PC-3 (cell line): ENCODE measurements around the gene IP6K1. TPM values are rescaled to one million over a fixed set of nuclear protein-coding genes. Genes with fewer than 3 reads are reported as not detected.

Source experiments
- ATAC-seq: fragments of 200-7000 bp; cut with Tn5 transposase; 2 replicates; pipeline ENCODE4 v1.9.1; 2020; ENCODE audit warnings: mild to moderate bottlenecking, moderate library complexity
- BruUV-seq: library from RNA; stranded (reverse); fragments of 400-500 nt; replicated peaks from 2 replicates; lab custom pipeline; 2021; lab: Mats Ljungman, UMichigan
- CTCF ChIA-PET: fragments of 300-600 bp; sonication (Branson Sonifier 250); formaldehyde crosslinking; loops from one replicate; lab custom pipeline; 2022; ENCODE audit warnings: antibody characterized with exemption; lab: Charles Lee
- POLR2A ChIA-PET: fragments of 300-600 bp; sonication (Branson Sonifier 250); formaldehyde crosslinking; loops from one replicate; lab custom pipeline; 2022; ENCODE audit warnings: antibody characterized with exemption; ENCODE audit not compliant: unreplicated experiment; lab: Charles Lee
- DNase-seq: peaks from one replicate; pipeline ENCODE4 v3.0.0-alpha.2; 2015
- H2AFZ ChIP-seq: fragments of 300-600 bp; sonication (generic); 2 replicates; pipeline ENCODE4 v1.6.0; 2016; ENCODE audit warnings: antibody characterized with exemption, low read length
- H3F3A ChIP-seq: fragments of 300-600 bp; sonication (generic); one replicate; pipeline ENCODE4 v1.6.0; 2017; ENCODE audit warnings: antibody characterized with exemption, low read length, control low read depth, mild to moderate bottlenecking; ENCODE audit not compliant: unreplicated experiment
- H3K27ac ChIP-seq: fragments of 300-600 bp; sonication (generic); 2 replicates; pipeline ENCODE4 v1.5.1; 2016; ENCODE audit warnings: mild to moderate bottlenecking, low read length
- H3K27me3 ChIP-seq: fragments of 300-600 bp; sonication (generic); 2 replicates; pipeline ENCODE4 v1.6.1; 2016; ENCODE audit warnings: low read length, mixed read lengths
- H3K36me3 ChIP-seq: fragments of 300-600 bp; sonication (generic); 2 replicates; pipeline ENCODE4 v1.6.1; 2016; ENCODE audit warnings: low read depth, mixed run types, low read length, mixed read lengths
- H3K4me1 ChIP-seq: fragments of 300-600 bp; sonication (generic); 2 replicates; pipeline ENCODE4 v1.5.1; 2016; ENCODE audit warnings: low read length; ENCODE audit not compliant: insufficient read depth
- H3K4me2 ChIP-seq: fragments of 300-600 bp; sonication (generic); 2 replicates; pipeline ENCODE4 v1.6.0; 2016; ENCODE audit warnings: low read length
- H3K4me3 ChIP-seq: fragments of 300-600 bp; sonication (generic); 2 replicates; pipeline ENCODE4 v1.5.1; 2016; ENCODE audit warnings: mild to moderate bottlenecking, low read length, mixed read lengths
- H3K79me2 ChIP-seq: fragments of 300-600 bp; sonication (generic); 2 replicates; pipeline ENCODE4 v1.6.1; 2017; ENCODE audit warnings: low read length, mixed read lengths
- H3K9ac ChIP-seq: fragments of 300-600 bp; sonication (generic); 2 replicates; pipeline ENCODE4 v1.6.0; 2016; ENCODE audit warnings: mild to moderate bottlenecking, low read length
- H3K9me2 ChIP-seq: fragments of 300-600 bp; sonication (generic); replicated peaks from 2 replicates; pipeline ENCODE4 v1.6.1; 2016; ENCODE audit warnings: mixed run types, low read length, mixed read lengths
- H3K9me3 ChIP-seq: fragments of 300-600 bp; sonication (generic); 2 replicates; pipeline ENCODE4 v1.6.1; 2016; ENCODE audit warnings: low read length, mixed read lengths
- H4K20me1 ChIP-seq: fragments of 300-600 bp; sonication (generic); 2 replicates; pipeline ENCODE4 v1.6.1; 2016; ENCODE audit warnings: low read length, mixed read lengths
- EZH2 ChIP-seq: fragments of 300-600 bp; sonication (generic); IDR thresholded peaks from one replicate; pipeline ENCODE4 v1.6.1; 2017; ENCODE audit warnings: antibody characterized with exemption, mild to moderate bottlenecking, low read length; ENCODE audit not compliant: unreplicated experiment
- EZH2phosphoT487 ChIP-seq: fragments of 300-600 bp; sonication (generic); IDR thresholded peaks from 2 replicates; pipeline ENCODE4 v1.6.1; 2018; ENCODE audit warnings: mild to moderate bottlenecking, antibody characterized with exemption, low read length, borderline replicate concordance
- intact Hi-C: fragments of 100-400 bp; cut with micrococcal nuclease; formaldehyde crosslinking; loops from 2 replicates; pipeline ENCODE4 v1.9.0; 2023
- total RNA-seq: library from RNA; depleted of rRNA; stranded (reverse); fragments of >200 nt; gene quantifications from 2 replicates; pipeline ENCODE4 v1.2.3, GENCODE V29; 2014
- TF ChIP-seq, protein P1 (sequence below): fragments of 300-600 bp; sonication (generic); conservative IDR thresholded peaks from 2 replicates; pipeline ENCODE4 v1.5.1; 2017; ENCODE audit warnings: antibody characterized with exemption, low read depth, mild to moderate bottlenecking, low read length

Gene IP6K1
- total RNA-seq, 1 experiment from 2014 or later, result 50.3 TPM

DNA sequence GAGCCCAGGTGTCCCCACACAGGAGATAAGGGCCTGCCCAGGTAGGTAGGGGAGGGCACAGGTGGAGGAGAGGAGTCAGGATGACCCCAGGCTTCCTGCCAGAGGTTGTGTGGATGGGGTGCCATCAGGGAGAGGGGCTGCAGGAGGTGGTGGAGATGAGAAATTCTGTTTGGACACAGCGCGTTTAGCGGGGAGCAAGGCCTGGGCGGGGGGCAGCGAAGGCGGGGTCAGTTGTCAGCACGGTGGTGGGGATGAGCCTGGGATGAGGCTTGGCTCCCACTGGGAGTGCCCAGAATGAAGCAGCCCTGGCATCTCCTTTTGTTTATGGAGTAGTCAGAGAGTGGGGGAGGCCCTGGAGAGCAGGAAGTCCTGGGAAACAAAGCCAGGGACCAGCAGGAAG is 82.4 kb downstream of the IP6K1 start:
- POLR2A ChIA-PET, result no interaction called here
- no peaks in the 10 kb centered on the region for H3K4me1 ChIP-seq
- H3K9me3 ChIP-seq, result no peaks in the 10 kb centered on the region
- H2AFZ ChIP-seq, result no peak overlapping the region
- H3K9me2 ChIP-seq, result no peaks in the 10 kb centered on the region
- no peak overlapping the region for H3K27ac ChIP-seq
- CTCF ChIA-PET, result interaction anchor here (0.6 kb wide), 1 partner anchor 234 kb away, joined by 10 read pairs; the partner anchor contains the start of gene DAG1
- H3F3A ChIP-seq, result no peaks in the 10 kb centered on the region
- intact Hi-C loops, result loop anchor here (1.0 kb wide), 3 partner anchors 98 to 202 kb away; no protein-coding TSS in a partner anchor
- DNase-seq, result no peak
- no peaks in the 10 kb centered on the region for H3K79me2 ChIP-seq
- no TSS peak for BruUV-seq
- H4K20me1 ChIP-seq, result no peaks in the 10 kb centered on the region
- no peak for TF ChIP-seq EZH2
- TF ChIP-seq EZH2phosphoT487, result no peak
- TF ChIP-seq, protein P1, sequence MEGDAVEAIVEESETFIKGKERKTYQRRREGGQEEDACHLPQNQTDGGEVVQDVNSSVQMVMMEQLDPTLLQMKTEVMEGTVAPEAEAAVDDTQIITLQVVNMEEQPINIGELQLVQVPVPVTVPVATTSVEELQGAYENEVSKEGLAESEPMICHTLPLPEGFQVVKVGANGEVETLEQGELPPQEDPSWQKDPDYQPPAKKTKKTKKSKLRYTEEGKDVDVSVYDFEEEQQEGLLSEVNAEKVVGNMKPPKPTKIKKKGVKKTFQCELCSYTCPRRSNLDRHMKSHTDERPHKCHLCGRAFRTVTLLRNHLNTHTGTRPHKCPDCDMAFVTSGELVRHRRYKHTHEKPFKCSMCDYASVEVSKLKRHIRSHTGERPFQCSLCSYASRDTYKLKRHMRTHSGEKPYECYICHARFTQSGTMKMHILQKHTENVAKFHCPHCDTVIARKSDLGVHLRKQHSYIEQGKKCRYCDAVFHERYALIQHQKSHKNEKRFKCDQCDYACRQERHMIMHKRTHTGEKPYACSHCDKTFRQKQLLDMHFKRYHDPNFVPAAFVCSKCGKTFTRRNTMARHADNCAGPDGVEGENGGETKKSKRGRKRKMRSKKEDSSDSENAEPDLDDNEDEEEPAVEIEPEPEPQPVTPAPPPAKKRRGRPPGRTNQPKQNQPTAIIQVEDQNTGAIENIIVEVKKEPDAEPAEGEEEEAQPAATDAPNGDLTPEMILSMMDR, result no peak
- no peak for ATAC-seq
- H3K9ac ChIP-seq, result no peak overlapping the region
- peaks cover 10% of the 10 kb centered on the region; the same call in 1 of the 2 replicates for H3K36me3 ChIP-seq
- H3K27me3 ChIP-seq, result no peaks in the 10 kb centered on the region
- no peak overlapping the region for H3K4me3 ChIP-seq
- no peak overlapping the region for H3K4me2 ChIP-seq

DNA sequence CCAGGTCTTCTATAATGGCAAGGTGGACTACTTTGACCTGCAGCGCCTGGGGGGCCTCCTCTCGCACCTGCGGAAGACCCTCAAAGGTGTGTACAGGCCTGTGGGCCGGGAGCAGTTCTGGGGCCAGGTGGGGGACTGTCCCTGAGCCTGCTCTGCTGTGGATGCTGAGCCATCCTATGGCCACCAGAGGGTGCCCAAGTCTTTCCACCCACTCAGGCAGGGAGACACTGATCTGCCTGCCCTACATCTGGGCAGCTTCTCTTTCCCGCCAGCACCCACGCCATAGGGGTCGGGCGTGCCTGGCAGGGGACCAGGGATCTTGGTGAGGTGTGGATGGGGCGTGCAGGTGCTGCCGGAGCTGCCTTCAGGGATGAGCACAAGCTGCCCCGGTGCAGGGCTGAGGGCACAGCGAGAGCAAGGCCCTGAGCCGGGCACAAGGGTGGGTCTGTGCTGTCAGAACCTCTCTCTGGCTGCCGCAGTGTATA is 82.9 kb downstream of the IP6K1 start:
- Histone ChIP-seq H3K9me3 (no peaks in the 10 kb centered on the region), H3K4me2 (no peak overlapping the region), H3K79me2 (no peaks in the 10 kb centered on the region), H3K27me3 (no peaks in the 10 kb centered on the region), H3K9me2 (no peaks in the 10 kb centered on the region), H4K20me1 (no peaks in the 10 kb centered on the region), H3K4me1 (no peaks in the 10 kb centered on the region), H3K4me3 (no peak overlapping the region), H2AFZ (no peak overlapping the region), H3K36me3 (peaks cover 10% of the 10 kb centered on the region; the same call in 1 of the 2 replicates), H3K9ac (no peak overlapping the region), H3F3A (no peaks in the 10 kb centered on the region), H3K27ac (no peak overlapping the region)
- no peak for TF ChIP-seq EZH2
- TF ChIP-seq, protein P1, result peak; percentile 85
- no TSS peak for BruUV-seq
- intact Hi-C loops, result loop anchor here (1.0 kb wide), 3 partner anchors 99 to 203 kb away; no protein-coding TSS in a partner anchor
- DNase-seq, result peak; percentile 81
- ATAC-seq, result peak; percentile 88
- POLR2A ChIA-PET, result no interaction called here
- CTCF ChIA-PET, result interaction anchor here (0.6 kb wide), 1 partner anchor 233 kb away, joined by 10 read pairs; the partner anchor contains the start of gene DAG1

DNA sequence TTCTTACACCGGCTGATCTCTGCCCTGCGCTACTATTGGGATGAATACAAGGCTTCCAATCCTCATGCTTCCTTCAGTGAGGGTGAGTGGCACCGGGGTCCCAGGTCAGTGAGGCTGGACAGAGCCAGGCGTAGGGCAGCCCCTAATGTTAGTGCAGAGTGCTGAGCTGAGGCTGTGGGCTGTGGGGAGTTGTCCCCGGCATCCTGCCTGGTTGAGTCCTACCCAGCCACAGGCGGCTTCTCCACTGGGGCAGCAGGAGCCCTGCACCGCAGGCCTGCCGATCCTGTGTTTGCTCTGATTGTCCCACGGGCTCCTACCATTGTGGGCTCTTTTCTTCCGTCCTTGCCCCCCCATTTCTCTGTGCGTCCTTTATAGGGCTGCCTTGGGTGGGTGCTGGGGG is 83.7 kb downstream of the IP6K1 start:
- POLR2A ChIA-PET, result no interaction called here
- CTCF ChIA-PET, result no interaction called here
- Histone ChIP-seq H3K4me1 (no peaks in the 10 kb centered on the region), H3K4me2 (no peak overlapping the region), H2AFZ (no peak overlapping the region), H3K27me3 (no peaks in the 10 kb centered on the region), H3F3A (no peaks in the 10 kb centered on the region), H3K36me3 (peaks cover 10% of the 10 kb centered on the region; the same call in 1 of the 2 replicates), H3K27ac (no peak overlapping the region), H4K20me1 (no peaks in the 10 kb centered on the region), H3K9me3 (no peaks in the 10 kb centered on the region), H3K9ac (no peak overlapping the region), H3K79me2 (no peaks in the 10 kb centered on the region), H3K4me3 (no peak overlapping the region), H3K9me2 (no peaks in the 10 kb centered on the region)
- BruUV-seq, result no TSS peak
- intact Hi-C loops, result loop anchor here (1.0 kb wide), 3 partner anchors 100 to 204 kb away; no protein-coding TSS in a partner anchor
- no peak for TF ChIP-seq EZH2phosphoT487
- DNase-seq (no peak), ATAC-seq (no peak)
